Natural killer cell (primary cell): ENCODE results near the gene RFC3. TPM values are rescaled to one million over a fixed set of nuclear protein-coding genes. Genes with fewer than 3 reads are reported as not detected.

Experiments used
- ATAC-seq, 3 donors: fragments of 150-1000 bp in 2 of 3; fragments of 200-7000 bp in 1 of 3; cut with Tn5 transposase; 1 replicate in 1 of 3; 2 replicates in 2 of 3; pipeline ENCODE4 v1.10.0; 2021; ENCODE audit warnings: mild to moderate bottlenecking in 2 of 3, moderate library complexity in 2 of 3
- DNase-seq, 2 donors: peaks; one replicate each; pipeline versions ENCODE4 v3.0.0 to v3.0.0-alpha.2; 2013 to 2021; ENCODE audit warnings: mixed read lengths in 1 of 2
- H3K27ac ChIP-seq: one replicate; pipeline ENCODE4 v1.5.1; 2013; ENCODE audit warnings: mild to moderate bottlenecking, low read length
- H3K27me3 ChIP-seq: one replicate; pipeline ENCODE4 v1.6.1; 2013; ENCODE audit warnings: low read length; ENCODE audit not compliant: control insufficient read depth, insufficient read depth
- H3K36me3 ChIP-seq: one replicate; pipeline ENCODE4 v1.6.1; 2013; ENCODE audit warnings: low read length; ENCODE audit not compliant: control insufficient read depth, insufficient read depth
- H3K4me1 ChIP-seq: one replicate; pipeline ENCODE4 v1.6.1; 2013; ENCODE audit warnings: low read length; ENCODE audit not compliant: control insufficient read depth, insufficient read depth
- H3K4me3 ChIP-seq: one replicate; pipeline ENCODE4 v1.5.1; 2013; ENCODE audit warnings: low read length
- H3K9me3 ChIP-seq: one replicate; pipeline ENCODE4 v1.6.1; 2013; ENCODE audit warnings: low read length; ENCODE audit not compliant: control insufficient read depth, insufficient read depth
- H3K27ac Mint-ChIP-seq, 2 donors: one replicate each; pipeline ENCODE4 v1.8.0; 2022; ENCODE audit warnings: mild to moderate bottlenecking in 2 of 2, mixed read lengths in 2 of 2, moderate library complexity in 1 of 2
- H3K27me3 Mint-ChIP-seq, 2 donors: one replicate each; pipeline ENCODE4 v1.8.0; 2022; ENCODE audit warnings: low read depth in 2 of 2, mixed read lengths in 2 of 2
- H3K36me3 Mint-ChIP-seq: one replicate; pipeline ENCODE4 v1.8.0; 2022; ENCODE audit warnings: mixed read lengths
- H3K4me1 Mint-ChIP-seq, 2 donors: one replicate each; pipeline ENCODE4 v1.8.0; 2022; ENCODE audit warnings: mixed read lengths in 2 of 2
- H3K4me3 Mint-ChIP-seq: one replicate; pipeline ENCODE4 v1.8.0; 2022; ENCODE audit warnings: mild to moderate bottlenecking, moderate library complexity, mixed read lengths
- H3K9me3 Mint-ChIP-seq, 2 donors: one replicate each; pipeline ENCODE4 v1.8.0; 2022; ENCODE audit warnings: mixed read lengths in 2 of 2
- CTCF ChIP-seq: fragments of 200-600 bp; IDR thresholded peaks from one replicate; pipeline ENCODE4 v1.8.0; 2022; ENCODE audit warnings: antibody characterized with exemption
- WGBS: methylation state at CpG from one replicate; pipeline ENCODE4 v1.1.7; 2013; ENCODE audit warnings: missing lambda C conversion rate; ENCODE audit not compliant: insufficient coverage; 5-methylcytosine and 5-hydroxymethylcytosine counted together
- intact Hi-C: fragments of 100-400 bp; cut with micrococcal nuclease; formaldehyde crosslinking; loops from one replicate; pipeline ENCODE4 v1.14.2; 2022
- total RNA-seq, 4 donors: library from RNA; stranded (reverse); fragments of 120-200 nt in 1 of 4; gene quantifications; one replicate each; pipeline versions ENCODE4 v1.2.3 to v1.2.4, GENCODE V29; 2013 to 2022

Gene RFC3
- 1 to 10 TPM; 5.5 to 7.0 (median 6.8) TPM for total RNA-seq
- 9.5 TPM for total RNA-seq (2013)

GRCh38 chr13:33817901-33818706, at the start of gene RFC3:
TSS of gene RFC3 (plus strand) at chr13:33818149. CDS start at chr13:33818179, 30 bp downstream.
- peak; percentile 92 to 94 (median 93) for ATAC-seq
- H3K27me3 Mint-ChIP-seq = peaks cover 10 to 14% of the 10 kb centered on the region in 2 donors
- H3K4me1 Mint-ChIP-seq = peaks cover 14 to 19% of the 10 kb centered on the region in 2 donors

GRCh38 chr13:33771296-33771695, 46.7 kb upstream of the RFC3 start:
- WGBS = 80% methylated on average over 1 of the region's 2 CpGs
- H3K27ac ChIP-seq = no peak overlapping the region
- H3K36me3 Mint-ChIP-seq = no peaks in the 10 kb centered on the region

More at GRCh38 chr13:33817901-33818706, at the start of gene RFC3:
- no peaks in the 10 kb centered on the region for H3K36me3 Mint-ChIP-seq
- no peaks in the 10 kb centered on the region for H3K27me3 ChIP-seq
- peak within 1 kb of the TSS; percentile 93 to 94 for H3K27ac Mint-ChIP-seq
- intact Hi-C loops = loop anchor here (2.0 kb wide), 1 partner anchor 275 kb away; no protein-coding TSS in a partner anchor
- H3K9me3 ChIP-seq = no peaks in the 10 kb centered on the region
- H3K4me1 ChIP-seq = peaks cover 9% of the 10 kb centered on the region
- peak within 1 kb of the TSS; percentile 44 for H3K27ac ChIP-seq
- peak; percentile 89 to 96 for DNase-seq
- no peak for TF ChIP-seq CTCF
- no peaks in the 10 kb centered on the region for H3K9me3 Mint-ChIP-seq
- H3K4me3 Mint-ChIP-seq = peak within 1 kb of the TSS; percentile 95
- H3K4me3 ChIP-seq = peak within 1 kb of the TSS; percentile 81
- under 1% methylated on average over 50 of the region's 50 CpGs for WGBS
- no peaks in the 10 kb centered on the region for H3K36me3 ChIP-seq

GRCh38 chr13:33773790-33774462, 44.0 kb upstream of the RFC3 start:
- Mint-ChIP-seq H3K4me1 (no peaks in the 10 kb centered on the region), H3K27ac (no peak overlapping the region), H3K36me3 (no peaks in the 10 kb centered on the region), H3K4me3 (no peak overlapping the region), H3K27me3 (peaks cover 2 to 9% of the 10 kb centered on the region in 2 donors), H3K9me3 (no peaks in the 10 kb centered on the region)
- Histone ChIP-seq H3K27me3 (peaks cover 2% of the 10 kb centered on the region), H3K4me3 (no peak overlapping the region), H3K27ac (no peak overlapping the region), H3K9me3 (no peaks in the 10 kb centered on the region), H3K36me3 (no peaks in the 10 kb centered on the region), H3K4me1 (no peaks in the 10 kb centered on the region)
- 94% methylated on average over 4 of the region's 5 CpGs for WGBS
- TF ChIP-seq CTCF = no peak
- DNase-seq = no peak
- ATAC-seq = no peak
- intact Hi-C loops = no loop called here

More at GRCh38 chr13:33771296-33771695, 46.7 kb upstream of the RFC3 start:
- Mint-ChIP-seq H3K27ac (no peak overlapping the region), H3K27me3 (peaks cover 5 to 7% of the 10 kb centered on the region in 2 donors), H3K9me3 (no peaks in the 10 kb centered on the region), H3K4me3 (no peak overlapping the region), H3K4me1 (no peaks in the 10 kb centered on the region)
- no peak for TF ChIP-seq CTCF
- Histone ChIP-seq H3K4me1 (no peaks in the 10 kb centered on the region), H3K9me3 (no peaks in the 10 kb centered on the region), H3K27me3 (peaks cover 2% of the 10 kb centered on the region), H3K36me3 (no peaks in the 10 kb centered on the region), H3K4me3 (no peak overlapping the region)
- ATAC-seq (no peak), DNase-seq (no peak)
- intact Hi-C loops = no loop called here
